Measurements from ENCODE around the gene PRMT1. TPM values are rescaled to one million over a fixed set of nuclear protein-coding genes. Genes with fewer than 3 reads are reported as not detected.
A peak's percentile ranks its signal among the peaks of the same experiment; 100 is the strongest.

PRMT1 gene
- total RNA-seq, 2 donors from 2014 or later = 83.9 to 97.7 TPM

- Mint-ChIP-seq H3K36me3 (ENCODE audit: low read depth) (peaks cover 8% of the 10 kb centered on the region), H3K27me3 (no peaks in the 10 kb centered on the region), H3K4me3 (no peak overlapping the region), H3K4me1 (peaks cover 26% of the 10 kb centered on the region), H3K27ac (peak overlapping the region; percentile 3)
- ATAC-seq (no peak), DNase-seq (no peak)
- no peaks in the 10 kb centered on the region for H3K9me3 ChIP-seq (ENCODE audit: control insufficient read depth, low read length, poor library complexity, severe bottlenecking)
Observed at GRCh38 chr19:49682274-49682673, 5.2 kb downstream of the PRMT1 start.

GRCh38 chr19:49683814-49684250, 6.8 kb downstream of the PRMT1 start:
- DNase-seq (no peak), ATAC-seq (no peak)
- peaks cover 8% of the 10 kb centered on the region for H3K36me3 Mint-ChIP-seq (ENCODE audit: low read depth)
- peaks cover 23% of the 10 kb centered on the region for H3K4me1 Mint-ChIP-seq
- no peaks in the 10 kb centered on the region for H3K27me3 Mint-ChIP-seq
- H3K27ac Mint-ChIP-seq = peak overlapping the region; percentile 80
- no peaks in the 10 kb centered on the region for H3K9me3 ChIP-seq (ENCODE audit: control insufficient read depth, low read length, poor library complexity, severe bottlenecking)
- H3K4me3 Mint-ChIP-seq = no peak overlapping the region

DNA sequence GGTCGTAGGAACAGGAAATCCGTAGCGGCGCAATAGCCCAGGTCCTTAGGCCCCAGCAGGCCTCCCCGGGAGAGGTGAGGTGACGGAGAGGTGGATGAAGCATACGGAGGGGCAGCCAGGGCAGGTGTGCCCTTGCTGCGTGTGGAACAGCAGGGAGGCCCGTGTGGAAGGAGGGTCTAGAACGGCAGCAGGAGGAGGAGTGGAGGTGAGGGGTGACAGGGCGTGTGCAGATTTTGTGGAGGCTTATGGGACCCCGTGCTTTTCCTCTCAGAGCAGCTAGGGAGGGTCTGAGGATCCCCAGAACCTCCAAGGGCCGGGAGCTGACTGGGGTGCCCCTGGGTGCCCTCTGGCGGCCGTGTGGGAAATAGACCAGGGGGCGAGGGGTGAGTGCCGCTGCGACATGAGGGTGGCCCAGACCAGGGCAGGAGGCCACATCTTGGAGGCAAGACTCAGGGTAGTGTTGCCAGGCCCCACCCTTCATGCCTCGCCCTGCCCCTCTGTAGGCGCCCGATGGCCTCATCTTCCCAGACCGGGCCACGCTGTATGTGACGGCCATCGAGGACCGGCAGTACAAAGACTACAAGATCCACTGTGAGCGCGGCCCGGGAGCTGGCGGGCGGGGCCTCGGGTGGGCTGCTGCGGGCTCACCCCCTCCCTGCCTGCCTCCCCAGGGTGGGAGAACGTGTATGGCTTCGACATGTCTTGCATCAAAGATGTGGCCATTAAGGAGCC, 7.3 kb downstream of the PRMT1 start:
- Mint-ChIP-seq H3K27ac (peak overlapping the region; percentile 80), H3K27me3 (no peaks in the 10 kb centered on the region), H3K36me3 (ENCODE audit: low read depth) (peaks cover 8% of the 10 kb centered on the region), H3K4me3 (peak overlapping the region; percentile 21), H3K4me1 (peaks cover 26% of the 10 kb centered on the region)
- ATAC-seq (no peak), DNase-seq (no peak)
- H3K9me3 ChIP-seq (ENCODE audit: control insufficient read depth, low read length, poor library complexity, severe bottlenecking) = no peaks in the 10 kb centered on the region

DNA sequence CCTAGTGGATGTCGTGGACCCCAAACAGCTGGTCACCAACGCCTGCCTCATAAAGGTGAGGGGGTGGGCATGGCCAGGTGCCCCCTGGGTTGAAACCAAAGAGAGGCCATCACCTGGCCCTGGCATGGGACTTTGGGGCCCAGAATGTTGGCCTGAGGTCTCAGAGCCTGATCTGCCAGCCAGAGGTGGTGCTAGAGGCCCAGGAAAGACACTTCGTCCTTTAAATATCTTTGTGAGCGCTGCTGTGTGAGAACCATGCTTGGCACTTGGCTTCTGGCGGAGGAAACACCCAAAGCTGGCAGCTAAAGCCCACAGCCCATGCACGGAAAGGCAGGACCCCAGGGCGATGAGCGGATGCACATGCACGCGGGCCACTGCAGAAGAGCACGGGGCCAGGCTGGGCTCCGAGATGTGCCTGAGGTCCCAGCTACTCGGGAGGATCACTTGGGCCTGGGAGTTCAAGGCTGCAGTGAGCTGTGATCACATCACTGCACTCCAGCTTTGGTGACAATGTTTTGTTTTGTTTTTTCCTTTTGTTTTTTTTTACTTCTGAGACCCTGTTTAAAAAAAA, 8.0 kb downstream of the PRMT1 start:
- Mint-ChIP-seq H3K4me1 (peaks cover 26% of the 10 kb centered on the region), H3K4me3 (no peak overlapping the region), H3K36me3 (ENCODE audit: low read depth) (peaks cover 8% of the 10 kb centered on the region), H3K27me3 (peaks cover 2% of the 10 kb centered on the region), H3K27ac (peak overlapping the region; percentile 80)
- DNase-seq (no peak), ATAC-seq (no peak)
- no peaks in the 10 kb centered on the region for H3K9me3 ChIP-seq (ENCODE audit: control insufficient read depth, low read length, poor library complexity, severe bottlenecking)

GRCh38 chr19:49685845-49686332, 8.8 kb downstream of the PRMT1 start:
- no peaks in the 10 kb centered on the region for H3K9me3 ChIP-seq (ENCODE audit: control insufficient read depth, low read length, poor library complexity, severe bottlenecking)
- ATAC-seq = no peak
- peaks cover 10% of the 10 kb centered on the region for H3K27me3 Mint-ChIP-seq
- no peak for DNase-seq
- H3K36me3 Mint-ChIP-seq (ENCODE audit: low read depth) = peaks cover 12% of the 10 kb centered on the region
- peaks cover 30% of the 10 kb centered on the region for H3K4me1 Mint-ChIP-seq
- H3K27ac Mint-ChIP-seq = no peak overlapping the region
- H3K4me3 Mint-ChIP-seq = no peak overlapping the region

GRCh38 chr19:49686503-49687088, 9.5 kb downstream of the PRMT1 start:
- peaks cover 32% of the 10 kb centered on the region for H3K4me1 Mint-ChIP-seq
- peaks cover 13% of the 10 kb centered on the region for H3K27me3 Mint-ChIP-seq
- ATAC-seq = no peak
- no peak overlapping the region for H3K4me3 Mint-ChIP-seq
- peaks cover 12% of the 10 kb centered on the region for H3K36me3 Mint-ChIP-seq (ENCODE audit: low read depth)
- H3K27ac Mint-ChIP-seq = no peak overlapping the region
- H3K9me3 ChIP-seq (ENCODE audit: control insufficient read depth, low read length, poor library complexity, severe bottlenecking) = no peaks in the 10 kb centered on the region
- no peak for DNase-seq

DNA sequence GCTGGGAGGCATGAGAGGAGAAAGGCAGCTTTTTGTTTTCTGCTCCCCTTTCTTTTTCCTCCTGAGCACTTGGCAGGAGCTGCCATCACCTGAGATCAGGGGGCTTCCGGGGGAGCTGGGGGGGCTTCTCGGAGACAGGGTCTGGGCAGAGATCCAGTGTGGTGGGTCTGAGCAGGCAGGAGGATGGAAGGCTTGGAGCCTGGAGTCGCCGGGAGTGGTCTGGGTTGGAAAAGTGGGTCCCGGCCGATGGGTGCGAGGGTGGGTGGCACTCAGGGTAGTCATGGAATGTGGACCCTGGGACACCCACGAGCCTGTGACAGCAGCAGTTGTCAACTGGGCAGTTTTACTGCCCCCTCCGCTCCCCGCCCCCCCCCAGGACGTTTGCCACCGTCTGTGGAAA, 10.1 kb downstream of the PRMT1 start:
- peaks cover 12% of the 10 kb centered on the region for H3K36me3 Mint-ChIP-seq (ENCODE audit: low read depth)
- H3K9me3 ChIP-seq (ENCODE audit: control insufficient read depth, low read length, poor library complexity, severe bottlenecking) = no peaks in the 10 kb centered on the region
- H3K27me3 Mint-ChIP-seq = peaks cover 13% of the 10 kb centered on the region
- peaks cover 32% of the 10 kb centered on the region for H3K4me1 Mint-ChIP-seq
- H3K27ac Mint-ChIP-seq = no peak overlapping the region
- no peak overlapping the region for H3K4me3 Mint-ChIP-seq
- ATAC-seq (no peak), DNase-seq (no peak)

GRCh38 chr19:49687566-49688316, 10.7 kb downstream of the PRMT1 start:
- DNase-seq (no peak), ATAC-seq (no peak)
- H3K27me3 Mint-ChIP-seq = peaks cover 13% of the 10 kb centered on the region
- H3K4me1 Mint-ChIP-seq = peaks cover 32% of the 10 kb centered on the region
- no peaks in the 10 kb centered on the region for H3K9me3 ChIP-seq (ENCODE audit: control insufficient read depth, low read length, poor library complexity, severe bottlenecking)
- H3K4me3 Mint-ChIP-seq = no peak overlapping the region
- H3K36me3 Mint-ChIP-seq (ENCODE audit: low read depth) = peaks cover 12% of the 10 kb centered on the region
- no peak overlapping the region for H3K27ac Mint-ChIP-seq

GRCh38 chr19:49688531-49689132, 11.6 kb downstream of the PRMT1 start:
- Mint-ChIP-seq H3K4me1 (peaks cover 32% of the 10 kb centered on the region), H3K27me3 (peaks cover 13% of the 10 kb centered on the region), H3K36me3 (ENCODE audit: low read depth) (peaks cover 12% of the 10 kb centered on the region), H3K4me3 (no peak overlapping the region), H3K27ac (peak overlapping the region; percentile 93)
- H3K9me3 ChIP-seq (ENCODE audit: control insufficient read depth, low read length, poor library complexity, severe bottlenecking) = no peaks in the 10 kb centered on the region
- ATAC-seq (no peak), DNase-seq (no peak)

DNA sequence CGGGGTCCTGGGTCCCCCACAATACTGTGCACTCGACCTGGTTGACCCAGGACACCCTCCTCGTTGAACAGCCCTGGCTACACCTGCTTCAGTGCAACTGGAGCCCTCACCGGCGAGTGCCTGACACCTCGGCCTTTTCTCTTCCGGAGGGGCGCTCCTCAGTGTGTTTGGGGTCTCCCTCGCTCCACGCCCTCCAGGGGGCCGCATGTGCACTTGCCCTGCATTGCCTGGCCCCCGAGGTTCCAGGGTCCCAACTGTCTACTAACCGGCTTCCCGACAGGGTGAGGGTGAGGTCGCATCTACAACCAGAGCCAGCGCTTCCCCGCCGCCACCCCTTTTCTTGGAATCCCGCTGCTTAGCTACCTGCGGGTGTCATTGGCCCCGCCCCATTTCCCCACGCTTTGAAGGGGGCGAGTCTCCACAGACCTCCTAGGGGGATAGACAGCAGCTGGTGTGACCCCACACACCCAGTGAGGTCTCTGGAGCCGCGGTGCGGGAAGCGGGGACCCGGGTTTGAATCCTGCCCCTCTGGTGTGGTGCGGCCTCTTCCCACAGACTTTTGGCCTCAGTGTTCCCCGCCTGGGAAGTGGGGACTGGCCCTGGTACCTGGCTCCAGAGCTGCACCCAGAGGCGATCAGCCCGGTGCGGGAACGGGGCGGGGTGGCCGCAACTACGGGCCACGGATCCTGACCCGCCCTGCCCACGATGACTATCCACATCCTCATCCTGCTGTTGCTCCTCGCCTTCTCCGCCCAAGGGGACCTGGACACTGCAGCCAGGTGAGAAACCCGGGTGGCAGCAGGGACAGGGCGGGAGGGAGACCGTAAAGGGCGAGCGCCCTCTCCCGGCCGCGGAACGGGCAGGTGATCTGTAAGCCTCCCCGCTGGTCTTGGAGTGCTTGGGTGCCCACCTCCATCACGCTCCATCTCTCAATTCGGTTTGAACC, 12.3 kb downstream of the PRMT1 start, which contains the start of gene ADM5:
Gene ADM5 (plus strand): TSS at position 462 of the 946 bp plus-strand sequence. CDS start 244 bp downstream, at position 706.
- Mint-ChIP-seq H3K4me3 (peak within 1 kb of the TSS; percentile 96), H3K27ac (peak within 1 kb of the TSS; percentile 93), H3K4me1 (peaks cover 32% of the 10 kb centered on the region), H3K27me3 (peaks cover 13% of the 10 kb centered on the region), H3K36me3 (ENCODE audit: low read depth) (peaks cover 8% of the 10 kb centered on the region)
- DNase-seq (peak in 1 of 3 donors; percentile 44), ATAC-seq (peak; percentile 62)
- no peaks in the 10 kb centered on the region for H3K9me3 ChIP-seq (ENCODE audit: control insufficient read depth, low read length, poor library complexity, severe bottlenecking)

DNA sequence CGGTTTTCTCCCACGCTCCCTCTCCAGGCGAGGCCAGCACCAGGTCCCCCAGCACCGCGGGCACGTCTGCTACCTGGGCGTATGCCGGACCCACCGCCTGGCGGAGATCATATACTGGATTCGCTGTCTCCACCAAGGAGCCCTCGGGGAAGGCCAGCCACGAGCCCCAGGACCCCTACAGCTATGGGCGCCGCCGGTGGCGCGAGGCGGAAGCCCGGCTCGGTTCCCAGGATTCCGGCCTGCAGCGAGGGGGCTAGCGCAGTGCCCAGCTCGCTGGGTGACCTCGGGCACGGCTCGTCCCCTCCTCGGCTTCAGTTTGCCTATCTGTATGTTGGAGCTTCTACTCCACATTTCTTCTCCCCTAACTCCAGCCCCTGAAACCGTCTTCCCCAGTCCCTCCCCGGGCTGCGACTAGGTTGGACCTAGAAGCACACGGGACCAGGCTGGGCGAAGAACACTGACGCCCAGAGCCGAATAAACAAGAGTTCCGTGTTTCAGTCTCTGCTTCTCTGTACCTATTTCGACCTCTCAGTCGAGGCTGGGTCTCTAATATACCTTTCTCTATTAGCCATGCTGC, 13.1 kb downstream of the PRMT1 start:
- peak overlapping the region; percentile 93 for H3K27ac Mint-ChIP-seq
- peaks cover 32% of the 10 kb centered on the region for H3K4me1 Mint-ChIP-seq
- no peak for DNase-seq
- ATAC-seq = peak; percentile 23
- H3K27me3 Mint-ChIP-seq = peaks cover 13% of the 10 kb centered on the region
- H3K4me3 Mint-ChIP-seq = peak overlapping the region; percentile 96
- no peaks in the 10 kb centered on the region for H3K9me3 ChIP-seq (ENCODE audit: control insufficient read depth, low read length, poor library complexity, severe bottlenecking)
- peaks cover 8% of the 10 kb centered on the region for H3K36me3 Mint-ChIP-seq (ENCODE audit: low read depth)
